DLD1 (cell line): ENCODE results near the gene ACAD9.
"Not testable (repeated sequence)": the region's sequence is repeated elsewhere in the genome, so short reads cannot be mapped to it uniquely, and the experiment has no call there.

Source experiments
- in situ Hi-C: cut with HindIII; loops from 2 replicates; pipeline ENCODE4 v1.10.0; 2017; ENCODE audit warnings: low sequenced_read_pairs

Gene ACAD9

DNA sequence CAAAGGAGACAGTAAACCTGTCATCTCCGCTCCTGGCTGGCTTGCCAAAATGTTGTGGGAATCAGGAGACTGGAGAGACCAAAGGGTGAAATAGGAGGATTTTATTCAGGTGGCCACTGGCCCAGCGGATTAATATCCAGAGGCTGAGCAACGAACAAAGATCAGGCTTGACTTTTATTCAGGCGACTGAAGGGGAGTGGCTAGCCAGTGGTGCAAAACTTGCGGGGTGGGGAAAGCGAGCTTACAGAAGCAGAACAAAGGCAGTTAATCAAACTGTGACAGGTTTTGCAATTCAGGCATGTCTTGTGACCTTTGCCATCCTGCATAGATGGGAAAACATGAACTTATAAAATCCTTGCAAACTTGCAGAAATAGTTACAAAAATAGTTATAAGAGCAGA lies 19.8 kb upstream of the ACAD9 start:
- in situ Hi-C loops = no loop called here

DNA sequence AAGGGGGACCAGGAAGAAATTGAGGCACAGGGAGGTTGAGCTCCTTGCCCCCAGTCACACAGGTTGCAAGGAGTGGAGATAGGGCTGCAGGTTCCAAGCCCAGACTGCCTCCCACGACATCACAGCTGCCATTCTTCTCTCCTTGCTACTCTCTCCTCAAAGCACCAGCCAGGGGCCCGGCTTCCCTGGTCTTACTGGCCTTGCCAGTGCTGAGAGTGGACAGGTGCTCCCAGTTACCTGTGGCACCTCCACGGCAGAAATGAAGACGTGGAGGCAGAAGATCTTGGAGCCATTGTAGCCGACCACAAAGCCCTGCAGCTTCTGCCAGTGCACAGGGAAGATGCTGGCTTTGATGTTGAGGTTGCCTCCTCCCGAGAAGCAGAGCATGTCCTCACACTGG lies 17.9 kb upstream of the ACAD9 start:
- in situ Hi-C loops = no loop called here

GRCh38 chr3:128863560-128863959 lies 15.9 kb upstream of the ACAD9 start:
- in situ Hi-C loops = no loop called here

GRCh38 chr3:128864351-128864811 lies 15.0 kb upstream of the ACAD9 start:
- in situ Hi-C loops = no loop called here

DNA sequence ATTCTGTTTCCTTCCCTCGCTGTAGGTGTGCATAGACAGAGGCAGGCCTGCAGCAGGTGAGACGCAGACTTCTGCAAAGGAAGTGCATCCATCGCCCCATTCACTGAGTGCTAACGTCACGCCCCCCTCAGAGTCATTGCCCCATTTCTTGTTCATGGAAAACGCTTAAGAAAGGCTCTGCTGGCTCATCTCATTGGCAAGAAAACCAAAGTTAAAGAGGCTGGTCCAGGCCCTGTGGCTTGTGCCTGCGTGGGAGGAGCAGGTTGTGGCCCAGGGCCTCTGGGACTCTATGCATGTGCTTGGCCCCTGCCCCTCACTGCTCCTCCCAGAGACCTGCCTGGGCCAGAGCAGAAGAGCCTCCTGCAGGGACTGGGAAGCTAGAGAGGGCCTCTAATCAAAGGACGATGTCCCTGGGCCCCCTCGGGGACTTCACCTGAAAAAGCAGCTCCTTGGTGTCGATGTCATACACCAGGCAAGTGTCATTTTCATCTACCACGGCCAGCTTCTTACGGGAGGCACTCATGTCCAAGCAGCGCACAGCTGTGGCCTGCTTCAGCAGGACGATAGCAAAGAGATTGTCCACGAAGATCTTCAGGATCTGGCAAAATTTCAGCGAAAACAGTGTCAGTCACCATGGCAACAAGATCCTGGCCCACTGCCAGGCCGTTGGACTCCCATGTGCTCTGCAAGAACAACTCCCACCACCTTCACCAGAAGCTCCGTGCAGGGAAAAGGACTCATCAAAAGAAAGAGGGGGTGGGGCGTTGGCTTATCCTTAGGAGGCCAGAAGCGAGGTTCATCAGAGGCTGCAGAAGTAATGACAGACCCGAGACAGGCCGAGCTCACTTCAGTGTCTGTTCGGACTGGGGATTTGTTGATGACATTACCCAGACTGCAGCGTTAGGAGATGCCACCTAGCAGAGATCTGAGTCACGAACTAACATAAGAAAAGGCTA lies 14.3 kb upstream of the ACAD9 start:
- in situ Hi-C loops = not testable (repeated sequence)

GRCh38 chr3:128867200-128868125 lies 12.0 kb upstream of the ACAD9 start:
- in situ Hi-C loops = no loop called here

DNA sequence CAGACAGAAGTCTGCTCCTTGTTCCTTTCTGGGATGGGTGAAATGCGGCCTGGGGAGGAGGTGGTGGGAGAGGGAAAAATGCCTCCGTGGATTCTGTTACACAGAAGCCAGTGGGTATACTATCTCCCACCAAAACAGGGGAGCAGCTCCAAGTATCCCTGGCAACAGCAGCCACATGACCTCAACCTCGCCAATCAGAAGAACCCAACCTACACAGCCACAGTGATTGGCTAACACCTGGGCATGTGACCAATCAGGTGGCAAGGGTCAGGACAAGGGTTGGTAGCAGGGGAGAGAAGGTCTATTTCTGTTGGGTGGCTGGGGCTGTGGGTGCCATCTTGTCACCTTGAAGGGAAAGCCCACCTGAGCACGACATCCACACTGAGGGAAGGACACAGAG lies 9.1 kb upstream of the ACAD9 start:
- in situ Hi-C loops = no loop called here

- in situ Hi-C loops = no loop called here
Observed at GRCh38 chr3:128872282-128872681, 7.1 kb upstream of the ACAD9 start.

GRCh38 chr3:128872744-128873143 lies 6.7 kb upstream of the ACAD9 start:
- in situ Hi-C loops = no loop called here

GRCh38 chr3:128873244-128874022 lies 6.0 kb upstream of the ACAD9 start:
- in situ Hi-C loops = no loop called here

- in situ Hi-C loops = no loop called here
Observed at GRCh38 chr3:128874481-128875180, 4.8 kb upstream of the ACAD9 start.

DNA sequence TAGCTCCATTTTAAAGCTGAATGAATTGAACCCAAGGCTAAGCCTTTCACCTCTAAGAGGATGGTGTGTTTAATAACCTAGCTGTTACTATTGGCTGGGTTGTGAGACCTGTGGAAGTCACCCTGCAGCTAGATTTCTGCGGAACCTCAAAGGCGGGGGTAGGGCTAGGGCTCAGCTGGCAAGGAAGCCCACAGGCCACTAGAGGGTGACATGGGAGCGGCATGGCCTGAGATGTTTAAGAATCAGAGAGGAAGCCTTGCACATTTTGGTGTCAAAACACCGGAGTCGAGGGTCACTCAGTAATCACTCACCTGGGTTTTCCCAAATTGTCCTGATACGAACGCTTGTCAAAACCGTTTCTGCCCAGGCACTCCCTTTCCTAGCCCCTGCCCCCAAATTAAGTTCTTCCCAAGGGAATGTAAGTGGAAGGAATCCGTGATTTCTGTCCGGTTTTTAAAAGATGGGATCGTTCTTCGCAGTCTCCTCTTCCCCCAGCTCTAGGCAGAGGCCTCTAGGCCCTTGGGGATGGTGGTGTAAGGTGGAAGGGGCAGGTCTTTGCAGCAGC lies 3.8 kb upstream of the ACAD9 start:
- in situ Hi-C loops = no loop called here

DNA sequence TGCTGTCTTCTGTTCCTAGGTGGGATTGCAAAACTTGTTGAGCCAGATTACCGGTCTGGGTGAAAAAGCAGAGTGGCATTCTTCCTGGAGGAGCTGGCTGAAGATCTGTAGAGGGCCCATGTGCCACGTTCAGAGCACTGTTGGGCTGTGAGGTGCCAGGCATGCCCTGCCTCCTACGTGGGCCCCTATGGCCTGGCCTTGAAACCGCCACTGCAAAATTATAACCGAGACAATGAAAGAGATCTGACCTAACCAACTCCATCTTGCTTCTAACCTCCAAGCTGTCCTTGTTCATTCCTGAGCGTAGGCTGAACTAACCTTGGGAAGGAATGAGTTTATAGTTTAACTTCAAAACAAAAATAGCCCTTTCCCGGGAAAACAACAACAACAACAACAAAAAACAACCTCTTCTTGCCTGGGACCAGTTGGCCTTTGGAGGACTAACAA lies 1.4 kb upstream of the ACAD9 start:
- in situ Hi-C loops = no loop called here

- in situ Hi-C loops = no loop called here
Observed at GRCh38 chr3:128878556-128879124, 780 bp upstream of the ACAD9 start.

DNA sequence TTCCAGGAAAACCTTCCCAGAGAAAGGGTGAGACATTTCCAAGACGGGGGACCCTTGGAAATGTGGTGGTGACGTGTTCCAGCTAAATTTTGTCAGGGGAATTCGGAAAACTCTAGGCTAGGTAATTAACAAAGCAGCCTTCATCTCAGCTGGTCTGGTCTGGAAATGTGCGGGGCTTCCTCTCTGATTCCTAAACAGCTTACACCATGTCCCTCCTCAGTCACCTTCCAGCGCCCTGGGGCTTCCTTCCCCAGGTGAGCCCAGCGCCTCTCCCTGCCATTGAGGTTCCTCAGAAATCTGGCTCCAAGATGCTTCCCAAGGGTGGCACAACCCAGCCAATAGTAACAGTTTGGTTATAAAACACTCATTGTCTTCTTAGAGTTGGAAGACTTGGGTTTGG lies 571 bp downstream of the ACAD9 start:
- in situ Hi-C loops = no loop called here

GRCh38 chr3:128880455-128880854 lies 1.0 kb downstream of the ACAD9 start:
- in situ Hi-C loops = not testable (repeated sequence)

DNA sequence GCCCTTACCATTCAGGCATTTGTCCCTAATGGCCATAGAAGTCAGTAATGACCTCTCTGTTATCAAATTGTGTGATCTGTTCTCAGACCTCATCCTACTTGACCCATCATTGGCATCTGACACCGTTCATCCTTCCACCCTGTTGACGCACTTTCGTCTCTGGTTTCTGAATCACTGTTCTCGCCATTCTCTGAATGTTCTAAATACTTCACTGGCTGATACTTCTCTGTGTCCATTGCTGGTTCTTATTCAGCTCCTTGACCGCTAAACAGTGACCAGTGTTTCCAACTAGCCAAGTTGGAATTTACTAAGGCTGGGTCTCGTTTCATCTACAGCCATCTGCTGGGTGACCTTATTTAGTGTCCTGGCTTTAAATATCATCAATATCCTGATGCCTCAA lies 2.2 kb downstream of the ACAD9 start:
- in situ Hi-C loops = no loop called here

DNA sequence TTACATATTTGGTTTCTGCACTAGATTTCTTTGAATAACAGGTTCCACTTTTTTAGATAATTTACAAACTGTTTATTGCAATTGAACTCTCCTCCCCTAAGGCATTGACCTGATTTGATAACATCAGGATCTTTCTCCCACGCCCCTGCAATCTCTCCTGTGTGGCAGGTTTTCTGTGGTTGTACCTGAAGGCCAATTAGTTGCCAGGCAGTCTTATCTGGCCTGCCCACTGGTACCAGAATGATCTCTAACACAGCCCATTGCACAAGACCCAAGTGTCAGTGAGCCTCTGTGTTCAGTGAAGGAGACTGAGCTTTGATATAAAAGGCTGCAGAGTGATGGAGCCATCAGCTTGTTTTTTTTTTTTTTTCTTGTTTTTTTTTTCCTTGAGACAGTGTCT lies 3.3 kb downstream of the ACAD9 start:
- in situ Hi-C loops = no loop called here

- in situ Hi-C loops = no loop called here
Observed at GRCh38 chr3:128884992-128885391, 5.6 kb downstream of the ACAD9 start.
